ENCODE results near the gene SPRY2.
"Not testable (repeated sequence)": the region's sequence is repeated elsewhere in the genome, so short reads cannot be mapped to it uniquely, and the experiment has no call there.

Gene SPRY2, protein sequence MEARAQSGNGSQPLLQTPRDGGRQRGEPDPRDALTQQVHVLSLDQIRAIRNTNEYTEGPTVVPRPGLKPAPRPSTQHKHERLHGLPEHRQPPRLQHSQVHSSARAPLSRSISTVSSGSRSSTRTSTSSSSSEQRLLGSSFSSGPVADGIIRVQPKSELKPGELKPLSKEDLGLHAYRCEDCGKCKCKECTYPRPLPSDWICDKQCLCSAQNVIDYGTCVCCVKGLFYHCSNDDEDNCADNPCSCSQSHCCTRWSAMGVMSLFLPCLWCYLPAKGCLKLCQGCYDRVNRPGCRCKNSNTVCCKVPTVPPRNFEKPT

DNA sequence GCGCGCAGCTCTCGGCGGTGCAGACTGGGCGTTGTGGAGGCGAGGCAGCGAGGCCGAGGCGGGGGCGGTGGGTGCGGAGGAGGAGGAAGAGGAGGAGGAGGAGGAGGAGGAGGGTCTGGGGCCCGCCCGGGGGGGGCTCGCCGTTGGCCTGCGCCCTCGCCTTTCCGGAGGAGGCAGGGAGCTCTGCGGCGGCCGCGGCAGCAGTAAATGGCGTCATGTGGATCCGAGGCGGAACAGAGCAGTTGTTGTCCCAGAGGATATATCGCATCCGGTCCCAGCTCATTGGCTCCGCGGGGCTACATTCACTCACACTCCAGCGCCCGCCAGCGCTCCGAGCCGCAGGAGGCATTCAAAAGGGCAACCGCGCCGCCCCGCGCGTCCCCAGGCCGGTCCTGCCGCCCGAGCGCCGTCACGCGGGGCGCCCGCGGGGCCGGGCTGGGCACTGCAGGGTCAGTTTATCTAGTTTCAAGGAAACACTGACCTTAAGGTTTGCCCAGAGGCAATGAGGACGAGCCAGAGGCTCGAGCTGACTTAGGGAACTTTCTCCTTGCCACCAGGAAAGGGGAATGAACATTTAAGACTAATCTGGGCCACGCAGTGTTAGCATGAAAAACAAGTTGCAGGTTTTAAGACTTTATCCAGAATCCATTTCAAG is at the start of gene SPRY2:
SPRY2 (minus strand) TSS at position 26 of the 655 bp plus-strand sequence. CDS start 3,421 bp downstream, outside the sequence.
- peak; percentile 26 for DNase-seq

DNA sequence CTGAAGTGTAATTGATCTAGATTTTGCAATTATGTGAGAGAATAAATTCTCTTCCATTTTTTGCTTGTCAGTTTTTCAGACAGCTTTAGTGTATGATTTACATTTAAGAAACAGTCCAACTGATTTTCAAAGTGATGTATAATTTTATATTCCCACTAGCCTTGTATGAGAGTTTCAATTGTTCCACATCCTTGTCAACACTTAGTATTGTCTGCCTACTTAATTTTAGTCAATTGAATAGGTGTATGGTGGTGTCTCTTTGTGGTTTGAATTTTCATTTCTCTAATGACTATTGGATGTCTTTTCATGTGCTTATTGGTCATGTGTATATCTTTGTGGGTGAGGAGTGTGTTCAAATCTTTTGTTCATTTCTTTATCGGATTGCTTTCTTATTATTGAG is 49.4 kb upstream of the SPRY2 start:
- DNase-seq = no peak

DNA sequence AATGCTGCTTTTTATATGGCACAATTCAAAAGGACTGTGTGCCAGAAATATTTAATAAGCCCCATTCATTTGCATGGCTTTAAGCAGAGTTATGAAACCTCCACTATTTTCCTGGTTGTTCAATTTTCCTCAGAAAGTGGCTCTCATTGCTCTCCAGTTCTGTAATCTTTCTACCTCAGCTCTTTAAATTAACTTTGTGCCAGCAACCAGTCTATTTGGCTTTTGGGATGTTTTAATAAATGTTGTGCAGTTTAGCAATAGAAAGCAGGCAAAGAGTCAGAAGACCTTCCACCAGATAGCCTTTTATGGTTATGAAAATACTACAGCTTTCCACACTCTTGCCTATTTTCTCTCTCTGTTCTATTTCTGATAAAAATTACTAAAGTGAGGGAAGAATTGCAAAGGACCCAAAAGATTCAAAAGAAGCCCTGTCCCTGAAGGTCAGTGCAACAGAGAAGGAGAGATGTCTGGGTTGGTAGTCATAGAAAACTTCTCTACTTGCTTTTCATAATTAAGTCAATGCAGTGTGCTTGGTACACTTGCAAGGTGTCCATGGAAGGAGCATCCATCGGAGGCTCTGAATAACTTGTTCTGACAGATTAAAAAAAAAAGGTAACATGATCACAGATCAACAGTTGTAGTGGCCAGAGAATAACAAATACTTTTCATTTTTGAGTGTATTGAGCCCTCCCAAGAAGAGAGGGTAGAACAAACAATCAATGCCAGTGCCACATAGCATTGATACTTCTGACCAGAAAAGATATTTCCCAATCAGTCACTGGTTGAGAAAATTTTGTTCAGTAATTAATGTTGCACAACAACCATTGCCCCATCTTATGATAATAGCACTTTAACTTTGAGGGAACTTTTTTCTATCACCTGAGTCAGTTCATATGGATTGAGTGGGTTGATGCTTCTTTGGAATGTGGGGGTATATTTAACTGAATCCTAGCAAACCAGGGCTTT is 48.4 kb upstream of the SPRY2 start:
- no peak for DNase-seq

DNA sequence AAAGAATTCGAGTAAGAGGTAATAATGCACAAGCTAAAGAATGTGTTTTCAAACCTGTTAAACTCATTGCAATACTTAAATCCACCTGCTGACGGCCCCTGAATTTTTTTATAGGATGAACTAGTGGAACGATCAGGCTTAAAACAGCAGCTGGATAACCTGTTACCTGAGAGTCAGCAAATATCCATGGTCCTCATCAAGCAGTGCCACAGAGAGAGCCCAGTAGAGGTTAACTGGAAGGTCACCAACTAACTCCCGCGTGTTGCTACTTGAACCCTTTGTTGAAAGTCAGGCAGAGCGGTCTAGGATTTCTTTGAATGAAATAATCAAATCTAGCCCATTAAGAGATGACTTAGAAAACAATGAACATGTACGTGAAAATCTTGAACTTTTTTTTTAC is 47.6 kb upstream of the SPRY2 start:
- DNase-seq = no peak

DNA sequence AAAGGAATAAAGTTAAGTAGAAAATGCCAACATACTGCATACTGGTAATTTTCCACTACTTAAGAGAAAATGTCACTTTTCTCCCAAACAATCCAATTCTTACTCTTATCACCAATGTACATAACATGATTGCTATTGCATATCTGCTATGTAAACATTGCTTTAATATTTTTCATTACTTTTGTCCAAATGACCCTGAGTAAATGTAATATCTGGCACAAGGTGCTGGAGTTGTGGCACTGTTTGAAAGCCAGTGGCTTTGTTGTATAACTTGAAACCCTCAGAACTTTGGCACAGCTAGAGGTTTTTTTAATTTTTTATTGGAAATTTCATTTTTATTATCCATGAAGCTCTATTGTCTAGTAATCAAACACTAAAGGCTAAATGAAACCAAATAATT is 45.7 kb upstream of the SPRY2 start:
- no peak for DNase-seq

DNA sequence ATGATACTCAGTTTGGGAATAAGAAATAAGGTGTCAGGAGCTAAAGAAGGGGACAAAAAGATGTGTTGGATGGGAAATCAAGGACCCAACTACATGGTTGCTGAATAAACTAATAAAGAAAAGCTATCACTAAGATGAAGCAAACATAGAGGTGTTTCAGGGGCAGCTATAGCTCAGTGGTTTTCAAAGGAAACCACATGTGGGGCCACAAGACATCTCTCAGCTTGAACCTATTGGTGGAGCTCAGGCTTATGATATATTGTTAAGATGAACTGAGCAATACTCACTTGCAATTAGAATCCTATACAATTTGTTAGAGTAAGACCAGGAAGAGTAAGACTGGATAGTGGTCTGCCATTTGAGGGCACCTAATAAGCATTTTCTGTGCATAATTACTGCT is 45.1 kb upstream of the SPRY2 start:
- peak; percentile 14 for DNase-seq

DNA sequence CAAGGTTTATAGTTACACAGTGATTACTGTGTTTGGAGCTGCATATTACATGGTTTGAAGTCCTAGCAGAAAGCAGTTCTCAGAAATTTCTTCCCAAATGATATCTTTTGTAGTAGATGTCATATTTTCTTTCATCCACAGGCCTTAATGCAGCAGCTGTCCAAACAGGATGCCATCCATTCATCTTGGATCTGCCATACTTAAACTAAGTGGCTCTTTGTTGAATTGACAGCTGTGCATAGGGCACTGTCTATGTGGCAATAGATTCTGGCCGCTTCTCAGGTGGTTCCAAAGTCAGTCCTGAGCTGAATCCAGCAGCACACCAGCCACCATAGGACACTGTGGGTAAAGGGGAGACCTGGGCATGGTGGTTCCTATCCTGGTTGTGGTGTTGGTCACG is 41.6 kb upstream of the SPRY2 start:
- DNase-seq = no peak

DNA sequence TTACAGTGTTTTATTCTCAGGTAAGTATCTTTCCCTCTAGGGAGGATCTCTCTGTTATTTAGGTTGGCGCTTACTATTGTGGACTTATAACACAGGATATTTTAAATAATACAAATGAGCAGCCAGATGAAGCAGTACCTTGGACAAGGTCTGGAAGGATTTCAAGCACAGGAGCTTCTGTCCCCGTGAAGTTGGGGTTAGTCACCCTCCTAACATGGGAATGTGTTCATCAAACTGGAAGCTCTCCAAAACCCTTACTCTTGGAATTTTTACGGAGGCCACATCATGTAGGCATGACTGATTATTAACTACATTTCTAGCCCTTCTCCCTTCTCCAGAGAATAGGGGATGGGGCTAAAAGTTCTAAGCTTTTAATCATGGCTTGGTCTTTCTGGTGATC is 38.3 kb upstream of the SPRY2 start:
- DNase-seq = no peak

DNA sequence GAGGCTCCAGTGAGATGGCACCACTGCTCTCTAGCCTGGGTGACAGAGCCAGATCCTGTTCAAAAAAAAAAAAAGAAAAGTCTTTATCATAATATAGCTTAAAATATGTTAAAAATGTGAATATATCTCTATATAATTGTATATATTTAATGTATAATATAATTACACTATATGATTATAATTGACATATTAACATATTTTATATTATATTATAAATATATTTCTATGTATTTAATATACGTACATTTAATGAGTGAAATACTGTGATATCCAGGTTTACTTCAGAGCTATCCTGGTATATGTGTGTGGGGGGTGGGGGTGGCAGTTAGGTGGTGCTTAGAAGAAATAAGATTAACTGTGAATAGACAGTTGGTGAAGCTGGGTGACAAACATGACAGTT is 35.6 kb upstream of the SPRY2 start:
- no peak for DNase-seq

DNA sequence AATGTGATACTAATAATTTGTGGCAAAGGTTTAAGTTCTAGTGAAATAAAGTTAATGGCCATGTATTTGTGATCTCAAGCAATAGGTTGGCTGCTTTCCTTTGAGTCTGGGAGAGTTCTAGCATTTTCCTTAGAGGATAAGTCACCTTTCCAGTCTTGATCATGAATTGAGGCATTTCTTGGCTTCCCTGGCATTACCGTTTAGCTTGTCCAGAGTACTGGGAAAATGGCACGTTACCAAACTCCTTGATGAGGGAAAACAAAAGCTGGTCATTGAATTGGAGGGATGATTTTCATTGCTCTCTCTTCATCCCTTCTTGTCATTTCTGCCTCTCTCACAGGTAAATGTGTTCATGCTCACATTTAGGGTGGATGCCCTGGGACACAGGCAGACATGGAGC is 34.0 kb upstream of the SPRY2 start:
- no peak for DNase-seq

DNA sequence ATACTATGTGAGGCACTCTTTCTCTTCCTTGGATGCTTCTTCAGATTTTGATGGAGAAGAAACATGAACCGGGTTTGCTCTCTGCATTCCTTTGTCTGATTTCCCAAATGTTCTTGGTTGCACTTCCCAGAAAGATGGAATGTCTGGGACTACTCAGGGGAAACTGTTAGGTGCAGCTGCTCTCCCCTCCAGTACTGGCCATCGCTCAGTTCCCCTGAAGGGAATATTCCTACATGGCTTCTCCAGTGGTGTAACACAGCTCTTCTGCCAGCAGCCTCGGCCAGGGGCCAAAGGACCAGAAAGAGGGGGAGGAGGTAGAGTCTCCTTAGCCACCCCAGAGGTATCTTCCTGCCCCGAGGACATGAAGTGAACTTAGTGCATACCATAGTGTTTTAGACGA is 33.5 kb upstream of the SPRY2 start:
- DNase-seq = no peak

DNA sequence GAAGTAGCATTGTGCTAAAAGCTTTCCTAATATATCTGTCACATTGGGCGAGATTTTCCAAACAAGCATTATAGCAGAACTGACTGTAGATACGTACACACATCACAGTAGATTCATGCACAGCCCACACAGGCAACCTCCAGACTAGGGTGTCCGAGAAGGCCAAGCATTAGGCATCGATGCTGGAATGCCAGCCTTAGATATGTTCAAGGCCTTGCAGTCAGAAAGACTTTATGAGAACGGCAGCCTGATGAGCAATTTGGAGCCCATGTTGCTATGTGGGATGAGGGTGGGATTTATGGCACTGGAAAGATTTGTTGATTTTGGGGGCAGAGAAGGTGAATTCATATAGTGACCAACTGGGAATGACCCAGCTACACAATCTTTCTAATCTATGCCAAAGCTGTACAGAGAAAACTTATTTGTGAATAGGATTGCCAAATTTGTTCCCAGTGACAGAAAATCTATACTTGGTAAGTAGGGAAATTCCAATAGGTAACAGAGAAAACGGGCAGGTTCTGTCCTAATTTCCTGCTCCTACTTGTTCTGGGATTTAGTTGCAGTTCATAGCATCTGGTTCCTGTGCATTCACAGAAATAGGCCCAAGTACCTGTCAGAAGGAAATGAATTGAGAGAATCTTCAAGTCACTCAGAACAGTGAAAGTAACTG is 31.0 kb upstream of the SPRY2 start:
- no peak for DNase-seq

DNA sequence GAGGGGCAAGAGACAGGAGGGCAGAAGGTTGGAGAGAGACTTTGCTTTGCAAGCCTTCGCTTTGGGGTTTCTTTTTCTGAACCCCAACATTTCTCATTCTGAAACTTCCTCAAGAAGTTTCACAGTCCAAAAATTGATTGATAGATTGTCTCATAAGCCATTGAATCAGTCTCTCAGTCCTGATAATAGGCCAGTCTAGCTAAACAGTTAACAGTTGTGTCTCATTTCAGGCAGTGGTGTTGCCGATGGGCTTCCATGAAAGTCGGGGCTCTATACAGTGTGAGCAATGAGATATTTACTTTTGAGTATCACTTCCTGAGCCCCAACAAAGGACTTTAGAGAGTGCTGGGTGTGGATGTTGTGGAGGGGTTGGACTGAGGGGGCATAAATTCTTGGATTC is 26.5 kb upstream of the SPRY2 start:
- DNase-seq = no peak

DNA sequence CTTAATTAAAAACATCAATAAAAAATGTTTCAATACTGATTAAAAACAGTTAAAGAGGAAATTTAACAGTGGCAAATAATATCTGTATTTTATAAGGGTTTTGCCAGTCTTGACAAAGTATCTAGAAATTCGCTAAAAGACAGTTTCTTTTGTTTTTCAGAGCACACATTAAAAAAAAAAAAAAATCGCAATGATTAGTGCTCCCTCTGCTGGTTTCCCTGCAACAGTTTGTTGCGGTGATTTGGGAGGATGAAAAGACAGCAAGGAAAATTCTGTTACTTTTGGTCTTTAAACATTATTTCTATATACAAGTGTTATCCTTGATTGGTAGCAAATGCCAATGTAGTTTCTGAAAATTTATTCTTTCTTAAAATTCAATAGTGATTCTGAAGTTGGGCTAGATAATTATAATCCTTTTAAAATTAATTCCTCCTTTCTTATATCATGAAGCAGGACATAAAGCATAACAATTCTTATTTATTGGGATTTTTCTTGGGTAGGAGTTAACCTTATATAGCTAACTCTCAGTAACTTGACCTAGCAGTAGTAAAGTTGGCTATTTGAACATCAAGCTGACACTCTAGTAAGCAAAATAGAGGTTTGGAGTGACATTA is 23.1 kb upstream of the SPRY2 start:
- DNase-seq = no peak

DNA sequence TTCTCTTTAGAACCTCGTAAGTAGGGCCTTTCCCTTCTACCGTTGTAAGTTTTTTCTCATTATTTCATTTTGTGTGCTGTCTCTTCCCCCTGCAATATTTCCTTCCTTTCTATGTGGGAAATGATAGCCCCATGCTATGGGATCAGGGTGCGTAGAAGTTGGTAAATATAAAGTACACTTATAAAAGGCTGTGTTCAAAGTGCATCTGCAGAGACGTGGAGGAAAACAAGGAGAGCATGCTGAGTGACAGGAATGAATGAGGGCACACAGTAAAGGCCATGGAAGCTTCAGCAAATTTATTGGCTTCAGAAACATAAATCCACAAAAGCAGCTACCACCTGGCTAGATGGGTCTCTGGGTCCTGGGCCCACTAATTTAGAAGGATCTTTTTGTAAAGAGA is 21.6 kb upstream of the SPRY2 start:
- no peak for DNase-seq

DNA sequence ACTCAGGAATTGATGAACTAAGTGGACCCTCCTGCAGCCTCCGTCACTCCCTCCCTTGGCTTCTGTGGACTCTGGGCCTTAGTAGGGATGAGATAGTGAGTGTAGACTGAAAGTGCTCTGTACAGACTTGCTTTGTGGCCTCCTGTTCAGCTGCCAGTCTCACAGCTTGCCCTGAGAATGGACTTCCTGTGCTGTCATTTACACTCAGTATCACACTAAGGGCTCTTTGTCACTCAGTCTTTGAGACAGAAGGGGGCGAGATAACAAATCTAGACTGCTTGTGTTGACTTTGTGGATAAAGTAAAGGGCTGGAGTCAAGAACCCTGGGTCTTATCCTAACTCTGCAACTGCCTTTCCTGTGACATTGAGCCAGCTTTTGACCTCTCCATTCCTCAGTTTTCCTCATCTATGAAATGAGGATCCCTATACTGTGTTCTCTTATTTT is 21.0 kb upstream of the SPRY2 start:
- DNase-seq = no peak

DNA sequence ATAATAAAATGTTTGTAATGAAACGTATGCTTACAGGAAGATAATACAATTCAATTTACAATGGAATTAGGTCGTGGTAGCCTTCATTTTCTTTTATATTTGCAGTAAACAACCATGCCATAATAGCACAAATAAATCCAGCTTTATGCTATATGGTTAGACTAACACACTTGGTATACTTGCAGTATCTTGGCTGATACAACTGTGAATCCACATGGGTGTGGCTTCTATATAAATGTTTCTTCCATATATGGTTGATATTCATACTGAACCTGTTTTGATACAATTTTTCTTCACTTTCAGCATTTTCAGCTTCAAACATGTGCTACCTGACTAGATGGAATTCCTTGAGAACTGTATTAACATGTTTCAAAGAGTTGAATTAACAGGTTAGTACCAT is 20.4 kb upstream of the SPRY2 start:
- no peak for DNase-seq

DNA sequence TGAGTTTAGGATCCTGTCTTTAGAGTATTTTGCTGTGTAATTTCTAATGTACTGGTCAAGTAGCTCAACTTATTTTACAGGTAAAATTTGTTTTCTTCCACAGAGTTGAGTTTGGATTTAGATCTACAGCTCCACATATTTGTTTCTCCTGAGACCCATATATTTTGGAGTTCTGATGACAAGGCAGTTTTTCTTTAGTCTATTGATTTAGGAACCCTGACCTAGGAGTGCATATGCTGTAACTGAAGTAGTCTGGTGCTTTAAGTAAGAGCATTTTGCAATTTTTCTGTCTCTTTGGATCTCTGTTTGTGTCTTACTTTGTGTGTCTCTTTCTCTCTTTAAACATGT is 19.5 kb upstream of the SPRY2 start:
- no peak for DNase-seq

DNA sequence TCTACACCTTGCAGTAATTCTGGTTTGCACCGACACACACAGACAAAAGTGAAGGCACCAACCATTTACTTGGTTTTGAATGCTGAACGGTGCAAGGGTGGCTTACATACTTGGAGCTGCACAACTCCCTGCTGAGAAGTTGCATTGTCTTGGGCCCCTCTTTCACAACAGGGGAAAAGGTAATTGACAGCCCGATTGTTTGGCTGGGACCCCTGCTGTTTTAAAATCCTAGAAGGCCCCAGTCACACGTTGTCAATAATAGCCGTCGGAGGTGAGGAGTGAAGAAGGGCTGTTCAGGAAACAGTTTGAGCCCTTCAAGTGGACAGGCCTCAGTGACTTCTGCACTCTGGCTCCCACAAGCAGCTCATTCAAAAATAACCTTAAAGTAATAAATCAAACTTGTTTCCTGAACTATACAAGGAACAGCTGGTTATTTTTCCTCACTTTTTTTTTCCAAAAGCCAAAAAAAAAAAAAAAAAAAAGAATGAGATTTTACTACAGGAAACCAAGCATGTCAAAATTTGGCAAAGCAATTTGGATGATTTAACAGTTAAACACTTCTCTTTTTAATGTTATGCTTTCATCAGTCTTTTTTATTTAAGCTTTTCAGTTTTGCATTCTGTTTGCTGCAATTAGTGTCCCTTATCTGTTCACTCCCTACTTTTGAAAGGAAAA is 19.0 kb upstream of the SPRY2 start:
- DNase-seq = no peak

DNA sequence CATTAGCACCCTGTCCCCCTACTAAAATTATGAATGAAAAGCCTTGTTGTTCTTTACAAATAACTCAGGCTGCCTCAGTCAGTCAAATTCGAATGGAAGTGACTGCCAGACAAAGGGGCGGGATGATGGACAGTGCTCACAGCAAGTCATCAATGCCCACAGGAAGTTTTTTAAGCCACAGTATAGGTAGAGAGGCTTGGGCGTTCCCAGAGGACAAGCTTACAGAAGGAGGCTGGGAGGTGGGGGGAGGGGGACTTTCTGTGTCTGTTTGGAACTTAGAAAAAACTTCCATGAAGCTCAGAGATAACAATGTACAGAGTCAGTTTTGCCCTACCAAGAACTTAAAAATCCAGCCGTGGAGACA is 18.5 kb upstream of the SPRY2 start:
- no peak for DNase-seq

DNA sequence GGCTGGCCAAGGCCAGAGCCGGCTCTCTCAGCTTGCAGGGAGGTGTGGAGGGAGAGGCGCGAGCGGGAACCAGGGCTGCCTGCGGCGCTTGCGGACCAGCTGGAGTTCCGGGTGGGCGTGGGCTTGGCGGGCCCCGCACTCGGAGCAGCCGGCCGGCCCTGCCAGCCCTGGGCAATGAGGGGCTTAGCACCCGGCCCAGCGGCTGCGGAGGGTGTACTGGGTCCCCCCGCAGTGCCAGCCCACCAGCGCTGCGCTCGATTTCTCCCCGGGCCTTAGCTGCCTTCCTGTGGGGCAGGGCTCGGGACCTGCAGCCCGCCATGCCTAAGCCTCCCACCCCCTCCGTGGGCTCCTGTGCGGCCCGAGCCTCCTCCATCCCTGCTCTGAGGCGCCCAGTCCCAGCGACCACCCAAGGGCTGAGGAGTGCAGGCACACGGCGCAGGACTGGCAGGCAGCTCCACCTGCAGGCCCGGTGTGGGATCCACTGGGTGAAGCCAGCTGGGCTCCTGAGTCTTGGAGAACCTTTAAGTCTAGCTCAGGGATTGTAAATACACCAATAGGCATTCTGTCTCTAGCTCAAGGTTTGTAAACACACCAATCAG is 14.7 kb upstream of the SPRY2 start:
- DNase-seq = not testable (repeated sequence)

DNA sequence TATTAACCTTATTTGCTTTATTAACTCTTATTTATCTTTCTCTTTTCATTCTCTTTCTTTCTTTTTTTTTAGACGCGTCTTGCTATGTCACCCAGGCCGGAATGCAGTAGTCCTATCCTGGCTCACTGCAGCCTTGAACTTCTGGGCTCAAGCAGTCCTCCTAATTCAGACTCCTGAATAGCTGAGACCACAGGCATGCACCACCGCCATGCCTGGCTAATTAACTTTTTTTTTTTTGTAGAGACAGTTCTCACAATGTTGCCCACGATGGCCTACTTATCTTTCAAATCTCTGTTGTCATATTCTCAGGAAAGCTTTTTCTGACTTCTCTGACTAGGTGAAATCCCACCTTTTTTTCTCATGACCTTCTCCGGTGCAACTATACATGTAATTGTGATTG is 7.8 kb upstream of the SPRY2 start:
- DNase-seq = no peak
